ENCODE results near the gene KRT39. TPM values are rescaled to one million over a fixed set of nuclear protein-coding genes. Genes with fewer than 3 reads are reported as not detected.

The KRT39 gene
- polyA plus RNA-seq, 3 donors, result not detected

DNA sequence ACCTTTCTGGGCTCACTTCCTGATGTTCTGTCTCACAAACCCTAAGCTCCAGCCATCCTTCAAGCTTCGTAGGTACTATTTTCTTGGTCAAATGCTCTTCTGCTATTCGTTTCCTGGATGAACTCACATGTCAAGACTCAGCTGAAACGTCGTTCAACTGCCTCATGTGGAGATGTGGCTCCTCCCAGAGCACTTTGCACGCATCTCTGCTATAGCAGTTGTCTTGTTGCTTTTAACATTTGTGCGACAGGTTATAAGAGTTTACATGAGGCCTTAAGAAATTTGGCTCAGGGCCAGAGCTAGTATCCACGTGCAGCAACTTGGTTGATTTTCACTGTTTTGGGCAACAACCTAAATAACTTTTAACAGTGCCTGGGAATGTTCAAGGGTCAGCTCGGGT lies 20.2 kb upstream of the KRT39 start:
- H3K9me3 Mint-ChIP-seq, result peaks cover 0 to 2% (median 0%) of the 10 kb centered on the region in 7 donors
- H3K36me3 Mint-ChIP-seq, result no peaks in the 10 kb centered on the region
- H3K4me3 ChIP-seq (replicated peaks in 1 of 3; ENCODE audit: low read depth in 2 of 3, low read length in 3 of 3), result no peak overlapping the region
- no peaks in the 10 kb centered on the region for H3K79me2 ChIP-seq (ENCODE audit: insufficient read depth, low read length)
- H3K27ac Mint-ChIP-seq, result peak overlapping the region in 1 of 7 donors; percentile 14
- H3K9ac ChIP-seq (ENCODE audit: insufficient read depth, low read length, poor library complexity, severe bottlenecking), result no peak overlapping the region
- H3K4me2 ChIP-seq (replicated peaks; ENCODE audit: extremely low read depth, low read length, poor library complexity, severe bottlenecking), result no peak overlapping the region
- no peaks in the 10 kb centered on the region for H3K36me3 ChIP-seq (replicated peaks in 1 of 2; ENCODE audit: control insufficient read depth in 1 of 2, insufficient read depth in 2 of 2, low read length in 2 of 2)
- H3K27me3 Mint-ChIP-seq (ENCODE audit: low read depth in 3 of 3), result peaks cover 7 to 13% (median 9%) of the 10 kb centered on the region in 3 donors
- no peaks in the 10 kb centered on the region for H3K4me1 ChIP-seq (ENCODE audit: control insufficient read depth in 1 of 2, insufficient read depth in 2 of 2, low read length in 2 of 2)
- no peak overlapping the region for H3K4me3 Mint-ChIP-seq
- no peaks in the 10 kb centered on the region for H3K9me3 ChIP-seq (replicated peaks in 1 of 2; ENCODE audit: control insufficient read depth in 1 of 2, insufficient read depth in 1 of 2, low read length in 2 of 2)
- H3K27me3 ChIP-seq (ENCODE audit: control insufficient read depth in 2 of 2, insufficient read depth in 2 of 2, low read length in 2 of 2), result peaks cover 0 to 3% of the 10 kb centered on the region in 2 donors
- no peak overlapping the region for H2AFZ ChIP-seq (ENCODE audit: insufficient read depth, low read depth, low read length, poor library complexity, severe bottlenecking)
- no peaks in the 10 kb centered on the region for H4K20me1 ChIP-seq (ENCODE audit: insufficient read depth, low read length)
- WGBS (ENCODE audit: insufficient coverage), result 82% methylated on average over 7 of the region's 8 CpGs
- peaks cover 3% of the 10 kb centered on the region for H3K4me1 Mint-ChIP-seq
- DNase-seq, result no peak
- TF ChIP-seq, protein P1, sequence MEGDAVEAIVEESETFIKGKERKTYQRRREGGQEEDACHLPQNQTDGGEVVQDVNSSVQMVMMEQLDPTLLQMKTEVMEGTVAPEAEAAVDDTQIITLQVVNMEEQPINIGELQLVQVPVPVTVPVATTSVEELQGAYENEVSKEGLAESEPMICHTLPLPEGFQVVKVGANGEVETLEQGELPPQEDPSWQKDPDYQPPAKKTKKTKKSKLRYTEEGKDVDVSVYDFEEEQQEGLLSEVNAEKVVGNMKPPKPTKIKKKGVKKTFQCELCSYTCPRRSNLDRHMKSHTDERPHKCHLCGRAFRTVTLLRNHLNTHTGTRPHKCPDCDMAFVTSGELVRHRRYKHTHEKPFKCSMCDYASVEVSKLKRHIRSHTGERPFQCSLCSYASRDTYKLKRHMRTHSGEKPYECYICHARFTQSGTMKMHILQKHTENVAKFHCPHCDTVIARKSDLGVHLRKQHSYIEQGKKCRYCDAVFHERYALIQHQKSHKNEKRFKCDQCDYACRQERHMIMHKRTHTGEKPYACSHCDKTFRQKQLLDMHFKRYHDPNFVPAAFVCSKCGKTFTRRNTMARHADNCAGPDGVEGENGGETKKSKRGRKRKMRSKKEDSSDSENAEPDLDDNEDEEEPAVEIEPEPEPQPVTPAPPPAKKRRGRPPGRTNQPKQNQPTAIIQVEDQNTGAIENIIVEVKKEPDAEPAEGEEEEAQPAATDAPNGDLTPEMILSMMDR (IDR thresholded peaks at IDR 0.05), result no peak
- no peak overlapping the region for H3K27ac ChIP-seq (ENCODE audit: low read depth in 1 of 2, low read length in 2 of 2)
- intact Hi-C loops (cut with micrococcal nuclease), result no loop called here

DNA sequence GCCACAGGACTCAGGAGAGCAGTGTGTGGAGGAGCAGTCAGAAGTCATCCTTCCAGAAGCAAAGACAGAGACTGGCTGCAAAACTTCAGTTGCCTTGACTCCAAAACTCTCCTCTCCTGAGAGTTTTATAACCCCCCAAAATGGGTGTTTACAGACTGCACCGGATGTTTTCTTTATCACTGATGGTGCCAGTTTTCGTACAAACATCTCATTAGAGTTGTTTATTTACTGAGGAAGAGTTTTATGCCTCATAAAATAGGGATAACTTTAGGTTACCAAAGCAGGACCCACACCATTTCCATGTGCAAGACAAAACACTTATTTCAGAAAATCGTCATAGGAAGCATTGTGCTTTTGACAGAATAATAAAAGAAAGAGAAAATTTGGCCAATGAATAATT lies 17.5 kb upstream of the KRT39 start, which contains the start of gene KRT40:
Gene KRT40 (minus strand): TSS at position 101 of the 400 bp plus-strand sequence. CDS start 53 bp downstream, at position 48.
- peaks cover 0 to 2% (median 0%) of the 10 kb centered on the region in 7 donors for H3K9me3 Mint-ChIP-seq
- no peak within 1 kb of the TSS for H3K9ac ChIP-seq (ENCODE audit: insufficient read depth, low read length, poor library complexity, severe bottlenecking)
- intact Hi-C loops (cut with micrococcal nuclease), result no loop called here
- H3K36me3 ChIP-seq (replicated peaks in 1 of 2; ENCODE audit: control insufficient read depth in 1 of 2, insufficient read depth in 2 of 2, low read length in 2 of 2), result no peaks in the 10 kb centered on the region
- H3K4me1 Mint-ChIP-seq, result peaks cover 3% of the 10 kb centered on the region
- H3K27me3 Mint-ChIP-seq (ENCODE audit: low read depth in 3 of 3), result peaks cover 9 to 10% (median 9%) of the 10 kb centered on the region in 3 donors
- H2AFZ ChIP-seq (ENCODE audit: insufficient read depth, low read depth, low read length, poor library complexity, severe bottlenecking), result no peak within 1 kb of the TSS
- no peaks in the 10 kb centered on the region for H3K9me3 ChIP-seq (replicated peaks in 1 of 2; ENCODE audit: control insufficient read depth in 1 of 2, insufficient read depth in 1 of 2, low read length in 2 of 2)
- TF ChIP-seq, protein P1 (IDR thresholded peaks at IDR 0.05), result no peak
- no peak within 1 kb of the TSS for H3K27ac ChIP-seq (ENCODE audit: low read depth in 1 of 2, low read length in 2 of 2)
- H3K79me2 ChIP-seq (ENCODE audit: insufficient read depth, low read length), result no peaks in the 10 kb centered on the region
- peaks cover 0 to 3% of the 10 kb centered on the region in 2 donors for H3K27me3 ChIP-seq (ENCODE audit: control insufficient read depth in 2 of 2, insufficient read depth in 2 of 2, low read length in 2 of 2)
- peak within 1 kb of the TSS in 1 of 2 donors; percentile 51 for H3K4me3 Mint-ChIP-seq
- no CpG with 5 or more reads among the region's 3 CpGs for WGBS (ENCODE audit: insufficient coverage)
- H3K4me3 ChIP-seq (replicated peaks in 1 of 3; ENCODE audit: low read depth in 2 of 3, low read length in 3 of 3), result no peak within 1 kb of the TSS
- H3K4me1 ChIP-seq (ENCODE audit: control insufficient read depth in 1 of 2, insufficient read depth in 2 of 2, low read length in 2 of 2), result no peaks in the 10 kb centered on the region
- no peak within 1 kb of the TSS for H3K27ac Mint-ChIP-seq
- no peak for DNase-seq
- H3K36me3 Mint-ChIP-seq, result no peaks in the 10 kb centered on the region
- no peaks in the 10 kb centered on the region for H4K20me1 ChIP-seq (ENCODE audit: insufficient read depth, low read length)
- H3K4me2 ChIP-seq (replicated peaks; ENCODE audit: extremely low read depth, low read length, poor library complexity, severe bottlenecking), result no peak within 1 kb of the TSS

Measured in CD14-positive monocyte (primary cell).